ENCODE measurements around the gene MED10. TPM values are rescaled to one million over a fixed set of nuclear protein-coding genes. Genes with fewer than 3 reads are reported as not detected.

Gene MED10
- total and polyA plus RNA-seq, 2 experiments from 2014 or later: 16.0 to 58.1 TPM

GRCh38 chr5:6389397-6389796, 11.1 kb upstream of the MED10 start:
- Histone ChIP-seq H3K79me2 (replicated peaks; ENCODE audit: insufficient read depth) (no peaks in the 10 kb centered on the region), H3K9me2 (ENCODE audit: insufficient read depth) (peaks cover 3% of the 10 kb centered on the region; the same call in 1 of the 2 replicates), H3K27me3 (ENCODE audit: insufficient read depth) (no peaks in the 10 kb centered on the region), H3K27ac (ENCODE audit: low read depth) (no peak overlapping the region), H3K4me3 (no peak overlapping the region), H3K4me1 (ENCODE audit: insufficient read depth) (no peaks in the 10 kb centered on the region), H4K20me1 (replicated peaks; ENCODE audit: insufficient read depth) (no peaks in the 10 kb centered on the region), H3K36me3 (ENCODE audit: insufficient read depth) (no peaks in the 10 kb centered on the region), H3F3A (replicated peaks; ENCODE audit: low read depth) (no peaks in the 10 kb centered on the region), H2AFZ (no peak overlapping the region), H3K4me2 (no peak overlapping the region)
- H3K27me3 Mint-ChIP-seq (ENCODE audit: insufficient read depth, low read depth, poor library complexity): peaks cover 3% of the 10 kb centered on the region
- no peak for TF ChIP-seq JUNB (IDR thresholded peaks at IDR 0.05; ENCODE audit: unreplicated experiment)
- DNase-seq (ENCODE audit: low spot score): no peak
- H3K27ac Mint-ChIP-seq: no peak overlapping the region
- H3K36me3 Mint-ChIP-seq (ENCODE audit: low read depth): no peaks in the 10 kb centered on the region
- H3K9me3 Mint-ChIP-seq: peaks cover 2% of the 10 kb centered on the region; the same call in 1 of the 3 replicates
- ATAC-seq: no peak
- no peaks in the 10 kb centered on the region; the same call in 1 of the 3 replicates for H3K4me1 Mint-ChIP-seq
- H3K4me3 Mint-ChIP-seq: no peak overlapping the region

GRCh38 chr5:6387970-6388369, 9.6 kb upstream of the MED10 start:
- Mint-ChIP-seq H3K27me3 (ENCODE audit: insufficient read depth, low read depth, poor library complexity) (no peaks in the 10 kb centered on the region), H3K9me3 (peaks cover 2% of the 10 kb centered on the region; the same call in 1 of the 3 replicates), H3K4me1 (peaks cover 7% of the 10 kb centered on the region), H3K4me3 (no peak overlapping the region), H3K27ac (no peak overlapping the region), H3K36me3 (ENCODE audit: low read depth) (no peaks in the 10 kb centered on the region)
- Histone ChIP-seq H3K27ac (ENCODE audit: low read depth) (no peak overlapping the region), H3K27me3 (ENCODE audit: insufficient read depth) (no peaks in the 10 kb centered on the region), H3K4me3 (no peak overlapping the region), H2AFZ (no peak overlapping the region), H3K79me2 (replicated peaks; ENCODE audit: insufficient read depth) (no peaks in the 10 kb centered on the region), H3F3A (replicated peaks; ENCODE audit: low read depth) (no peaks in the 10 kb centered on the region), H3K4me1 (ENCODE audit: insufficient read depth) (0 out of 2 replicates have a peak, but pooled peaks cover 7% of the 10 kb centered on the region), H3K4me2 (no peak overlapping the region), H3K36me3 (ENCODE audit: insufficient read depth) (no peaks in the 10 kb centered on the region), H3K9me2 (ENCODE audit: insufficient read depth) (peaks cover 3% of the 10 kb centered on the region; the same call in 1 of the 2 replicates), H4K20me1 (replicated peaks; ENCODE audit: insufficient read depth) (no peaks in the 10 kb centered on the region)
- no peak for DNase-seq (ENCODE audit: low spot score)
- TF ChIP-seq NANOG (IDR thresholded peaks at IDR 0.05; ENCODE audit: borderline replicate concordance) (no peak), CTCF (conservative IDR thresholded peaks at IDR 0.05; ENCODE audit: low read depth in 2 of 2) (no peak)
- ATAC-seq: no peak

- no peak overlapping the region for H3K27ac Mint-ChIP-seq
- ATAC-seq (no peak), DNase-seq (ENCODE audit: low spot score) (no peak)
- H3K36me3 Mint-ChIP-seq (ENCODE audit: low read depth): no peaks in the 10 kb centered on the region
- Histone ChIP-seq H3K36me3 (ENCODE audit: insufficient read depth) (no peaks in the 10 kb centered on the region), H3K4me2 (no peak overlapping the region), H3K9me2 (ENCODE audit: insufficient read depth) (no peaks in the 10 kb centered on the region), H4K20me1 (replicated peaks; ENCODE audit: insufficient read depth) (no peaks in the 10 kb centered on the region), H3K27ac (ENCODE audit: low read depth) (no peak overlapping the region), H3F3A (replicated peaks; ENCODE audit: low read depth) (no peaks in the 10 kb centered on the region), H2AFZ (no peak overlapping the region), H3K4me1 (ENCODE audit: insufficient read depth) (0 out of 2 replicates have a peak, but pooled peaks cover 7% of the 10 kb centered on the region), H3K79me2 (replicated peaks; ENCODE audit: insufficient read depth) (no peaks in the 10 kb centered on the region), H3K27me3 (ENCODE audit: insufficient read depth) (no peaks in the 10 kb centered on the region), H3K4me3 (no peak overlapping the region)
- H3K27me3 Mint-ChIP-seq (ENCODE audit: insufficient read depth, low read depth, poor library complexity): no peaks in the 10 kb centered on the region
- no peaks in the 10 kb centered on the region for H3K9me3 Mint-ChIP-seq
- no peak for TF ChIP-seq ETS1 (IDR thresholded peaks at IDR 0.05)
- no peak for TF ChIP-seq ZNF331 (CRISPR knock-in tag; IDR thresholded peaks at IDR 0.05; ENCODE audit: low read depth)
- no peak for TF ChIP-seq POLR2AphosphoS5 (IDR thresholded peaks at IDR 0.05; ENCODE audit: low read depth)
- TF ChIP-seq REST (IDR thresholded peaks at IDR 0.05; ENCODE audit: unreplicated experiment): no peak
- no peak for TF ChIP-seq CREB1 (CRISPR knock-in tag; IDR thresholded peaks at IDR 0.05; ENCODE audit: low read depth)
- no peak for TF ChIP-seq EZH2 (IDR thresholded peaks at IDR 0.05; ENCODE audit: low read depth, unreplicated experiment)
- TF ChIP-seq STAT1 (IDR thresholded peaks at IDR 0.05; ENCODE audit: unreplicated experiment): no peak
- H3K4me3 Mint-ChIP-seq: no peak overlapping the region
- peaks cover 7% of the 10 kb centered on the region; the same call in 2 of the 3 replicates for H3K4me1 Mint-ChIP-seq
These were observed 7.9 kb upstream of the MED10 start for GRCh38 chr5:6386271-6386670.
